ENCODE data around the gene P2RY12.

Gene P2RY12

DNA sequence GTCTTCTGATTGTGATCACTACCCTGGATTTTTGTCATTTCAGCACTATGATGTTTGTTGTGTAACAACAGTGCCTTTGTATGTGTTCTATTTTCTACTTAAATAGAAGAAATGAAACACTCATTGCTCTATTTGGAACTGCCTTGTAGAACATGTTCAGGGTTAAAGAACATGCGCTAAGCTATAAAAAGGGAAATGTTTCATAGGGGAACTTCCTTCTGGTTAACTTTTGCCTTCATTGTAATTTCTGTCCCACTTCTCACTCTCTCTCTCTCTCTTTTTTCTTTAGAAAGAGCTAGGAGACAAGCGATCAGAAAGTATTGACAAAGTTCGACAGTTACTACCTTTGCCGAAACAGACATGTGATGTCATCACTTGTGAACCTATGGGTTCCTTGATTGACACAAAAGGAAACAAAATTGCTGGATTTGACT, at the start of gene P2RY12:
Gene P2RY12, minus strand, starts transcription at position 13 of the 434 bp plus-strand sequence. CDS start 45,908 bp downstream, outside the sequence.
- no peak for DNase-seq (ENCODE audit: low read depth)

DNA sequence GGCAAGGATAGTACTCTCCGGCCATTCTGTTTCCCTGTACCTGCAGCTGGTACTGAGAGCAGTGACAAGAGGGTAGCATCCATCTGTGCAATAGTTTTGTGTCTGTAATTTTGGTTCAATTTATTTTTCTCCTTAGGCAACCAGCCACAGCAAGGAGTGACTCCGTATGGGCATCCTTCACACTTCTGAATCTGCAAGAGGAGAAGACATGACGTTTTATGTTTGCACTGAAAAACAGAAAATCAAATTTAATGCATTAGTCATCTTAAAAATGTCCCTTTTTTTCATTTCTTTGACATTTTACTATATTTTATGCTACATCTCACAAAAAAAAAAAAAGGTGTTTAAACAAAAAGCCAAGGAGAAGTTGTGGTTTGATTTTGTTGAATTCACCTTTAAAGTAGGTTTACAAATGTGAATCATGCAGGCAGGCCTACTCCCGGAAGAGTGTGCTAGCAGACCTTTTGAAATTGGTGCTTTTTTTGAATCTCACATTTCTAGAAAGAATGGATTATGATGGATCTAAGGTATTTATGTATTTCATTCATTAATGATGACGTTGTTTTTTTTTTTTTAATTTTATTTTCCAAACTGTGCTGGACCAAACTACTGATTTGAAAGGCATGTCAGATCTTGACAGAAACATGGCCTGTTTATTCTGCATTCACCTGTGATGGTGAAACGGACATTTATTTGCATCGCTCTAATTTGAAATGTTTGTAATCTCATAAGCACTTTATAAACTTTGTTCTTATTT, 48.2 kb upstream of the P2RY12 start:
- DNase-seq (ENCODE audit: low read depth): no peak

GRCh38 chr3:151431940-151432339, 47.4 kb upstream of the P2RY12 start:
- DNase-seq (ENCODE audit: low read depth): peak; percentile 77

DNA sequence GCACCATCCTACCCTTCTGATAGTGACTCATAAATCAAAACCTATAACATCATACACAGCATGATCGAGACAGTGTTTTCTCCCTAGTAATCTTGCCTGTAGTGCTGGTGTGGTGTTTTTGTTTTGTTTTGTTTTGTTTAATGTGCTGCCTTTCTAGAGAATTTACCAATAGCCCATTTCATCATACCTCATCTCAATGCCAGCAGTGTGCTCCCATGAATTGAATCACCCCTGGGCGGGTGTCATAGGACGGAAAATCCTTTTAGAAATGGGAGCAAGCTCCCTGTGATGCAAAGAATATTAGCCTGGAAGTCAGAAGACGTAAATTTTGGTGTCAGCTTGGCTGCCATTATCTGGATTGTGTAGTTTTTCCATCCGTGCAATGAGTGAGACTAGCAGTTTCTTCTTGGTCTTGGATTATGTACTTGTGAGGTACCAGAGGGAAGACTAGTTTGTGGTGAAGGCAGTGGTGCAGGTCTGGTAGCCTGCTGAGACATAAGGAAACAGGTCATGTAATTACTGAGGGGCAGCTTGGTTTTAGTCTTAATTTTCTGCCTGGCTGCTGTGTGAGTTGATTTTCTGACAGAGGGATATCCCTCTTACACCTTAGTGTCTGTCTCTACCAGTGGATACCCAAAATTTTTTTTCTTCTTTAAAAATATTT, 46.4 kb upstream of the P2RY12 start:
- DNase-seq (ENCODE audit: low read depth): no peak

DNA sequence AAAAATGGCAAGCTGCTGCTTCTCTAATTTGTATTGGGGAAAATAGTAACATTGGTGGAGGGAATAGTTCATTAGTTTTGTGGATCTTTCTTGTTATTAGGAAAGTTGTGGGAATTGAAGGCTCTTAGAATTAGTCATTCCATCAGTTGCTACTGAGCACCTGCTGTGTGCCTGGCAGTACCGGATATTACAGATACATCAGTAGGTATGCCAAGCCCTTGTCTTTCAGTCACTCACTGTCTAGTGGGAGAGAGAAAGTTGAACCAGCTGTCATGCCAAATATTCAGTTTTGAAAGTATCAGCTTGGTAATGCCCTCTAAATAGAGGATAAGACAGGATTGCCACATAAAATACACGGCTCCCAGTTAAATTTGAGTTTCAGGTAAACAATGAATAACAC, 43.8 kb upstream of the P2RY12 start:
- DNase-seq (ENCODE audit: low read depth): no peak

DNA sequence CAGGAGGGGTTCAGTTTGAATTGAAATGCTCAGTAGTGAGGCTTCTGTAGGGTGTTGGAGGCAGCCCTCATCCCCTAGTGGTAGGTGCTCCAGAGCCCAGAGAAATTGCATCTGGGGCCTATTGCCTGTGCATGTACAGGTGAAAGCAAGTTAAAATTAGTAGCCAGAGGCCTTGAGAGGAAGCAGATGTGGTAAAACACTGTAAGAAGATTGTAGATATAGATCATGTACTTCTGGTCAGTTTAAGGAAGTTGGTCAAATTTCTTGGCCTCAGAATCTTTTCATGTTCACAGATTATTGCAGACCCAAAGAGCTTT, 41.7 kb upstream of the P2RY12 start:
- DNase-seq (ENCODE audit: low read depth): peak; percentile 17

- no peak for DNase-seq (ENCODE audit: low read depth)
Observed at GRCh38 chr3:151425627-151426340, 41.2 kb upstream of the P2RY12 start.

- no peak for DNase-seq (ENCODE audit: low read depth)
Observed at GRCh38 chr3:151423091-151423490, 38.5 kb upstream of the P2RY12 start.

GRCh38 chr3:151421938-151422337, 37.4 kb upstream of the P2RY12 start:
- DNase-seq (ENCODE audit: low read depth): no peak

GRCh38 chr3:151419806-151420205, 35.3 kb upstream of the P2RY12 start:
- DNase-seq (ENCODE audit: low read depth): no peak

- no peak for DNase-seq (ENCODE audit: low read depth)
Observed at GRCh38 chr3:151415289-151415688, 30.7 kb upstream of the P2RY12 start.

DNA sequence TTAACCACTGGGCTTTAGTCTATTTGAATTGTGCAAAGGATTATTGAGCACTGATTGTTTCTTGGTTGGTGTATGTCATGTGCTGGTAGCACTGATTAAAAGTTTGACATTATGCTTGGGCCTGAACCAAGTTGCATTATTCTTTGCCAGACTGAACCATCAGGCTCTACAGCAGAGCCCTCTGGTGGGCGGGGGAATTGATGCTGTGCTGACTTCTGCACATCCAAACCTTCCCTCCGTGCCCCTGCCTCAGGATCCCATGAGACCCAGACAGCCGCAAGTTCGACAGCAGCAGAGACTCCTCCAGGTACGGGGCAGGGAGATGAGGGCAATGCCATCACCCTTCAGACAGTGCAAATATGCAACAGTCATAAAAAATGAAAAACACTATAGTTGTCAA, 28.4 kb upstream of the P2RY12 start:
- DNase-seq (ENCODE audit: low read depth): no peak

- no peak for DNase-seq (ENCODE audit: low read depth)
Observed at GRCh38 chr3:151410891-151411559, 26.5 kb upstream of the P2RY12 start.

DNA sequence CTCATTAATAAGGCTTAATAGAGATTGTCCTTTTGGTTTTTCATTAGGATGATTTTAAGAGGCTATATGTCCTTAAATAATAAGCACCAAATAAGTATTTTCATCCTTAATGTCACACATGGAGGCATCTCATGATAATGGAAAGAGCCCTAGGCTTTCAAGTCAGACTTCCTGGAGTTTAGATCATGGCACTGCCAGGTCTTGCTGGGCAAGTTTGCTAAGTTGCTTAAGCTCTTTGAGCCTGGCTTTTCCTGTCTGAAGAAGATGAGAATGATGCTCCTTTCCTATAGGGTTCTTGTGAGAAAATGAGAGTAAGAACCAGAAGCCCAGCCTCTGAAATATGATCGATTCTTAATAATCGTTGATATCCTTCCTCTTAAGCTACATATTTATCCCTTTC, 23.4 kb upstream of the P2RY12 start:
- no peak for DNase-seq (ENCODE audit: low read depth)

GRCh38 chr3:151404316-151404715, 19.8 kb upstream of the P2RY12 start:
- DNase-seq (ENCODE audit: low read depth): no peak

DNA sequence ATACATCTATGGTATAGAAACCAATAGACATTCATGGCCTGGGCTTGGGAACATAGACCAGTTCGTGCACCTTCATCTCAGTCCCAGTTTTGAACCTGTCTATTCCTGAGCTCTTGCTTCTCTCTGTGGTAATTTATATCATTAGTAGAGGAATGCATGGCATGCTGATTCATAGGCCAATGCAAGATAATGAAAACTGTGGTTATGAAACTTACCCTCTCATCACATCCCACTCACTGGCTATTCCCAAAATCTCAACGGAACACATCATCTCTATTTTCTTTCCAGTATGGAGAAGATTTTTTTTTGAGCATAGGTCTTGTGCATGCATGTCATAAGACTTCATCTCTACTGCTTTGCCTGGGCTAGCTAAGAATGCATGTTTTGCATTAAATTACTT, 18.7 kb upstream of the P2RY12 start:
- DNase-seq (ENCODE audit: low read depth): no peak

DNA sequence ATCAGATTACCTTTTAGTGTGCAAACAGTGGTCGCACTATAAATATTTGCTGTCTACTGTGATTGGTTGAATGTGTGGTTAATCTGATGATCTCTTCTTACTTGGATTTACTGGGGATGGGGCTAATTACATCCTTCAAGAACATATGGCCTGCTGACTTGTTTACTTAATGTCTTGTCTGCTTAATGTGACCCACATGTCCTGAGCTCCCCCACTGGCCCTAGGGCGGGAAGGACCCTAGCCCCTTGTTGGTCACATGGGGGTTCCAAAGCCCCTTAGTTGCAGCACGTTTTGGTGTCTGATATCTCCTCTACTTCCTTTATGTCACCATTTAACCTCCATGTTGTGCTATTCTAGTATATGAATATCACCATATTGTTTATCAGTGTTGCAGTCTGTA, 17.8 kb upstream of the P2RY12 start:
- DNase-seq (ENCODE audit: low read depth): no peak

DNA sequence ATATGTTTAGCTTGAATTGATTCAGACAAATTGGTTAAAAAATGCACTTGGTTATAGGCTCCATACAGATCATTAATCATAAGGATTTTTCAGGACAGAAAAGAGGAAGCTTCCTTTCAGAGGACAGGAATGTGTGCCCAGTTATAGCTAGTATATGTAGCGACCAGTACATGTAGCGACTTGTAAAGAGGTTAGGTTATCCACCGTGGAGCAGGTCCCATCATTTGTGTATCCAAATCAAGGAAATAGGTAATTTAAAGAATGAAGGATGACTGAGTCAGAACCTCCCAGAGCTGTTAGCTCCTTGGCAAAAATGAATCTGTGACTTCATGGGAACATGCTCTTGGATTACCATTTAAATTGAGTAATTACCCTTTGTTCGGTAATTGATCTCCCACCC, 15.8 kb upstream of the P2RY12 start:
- no peak for DNase-seq (ENCODE audit: low read depth)

DNA sequence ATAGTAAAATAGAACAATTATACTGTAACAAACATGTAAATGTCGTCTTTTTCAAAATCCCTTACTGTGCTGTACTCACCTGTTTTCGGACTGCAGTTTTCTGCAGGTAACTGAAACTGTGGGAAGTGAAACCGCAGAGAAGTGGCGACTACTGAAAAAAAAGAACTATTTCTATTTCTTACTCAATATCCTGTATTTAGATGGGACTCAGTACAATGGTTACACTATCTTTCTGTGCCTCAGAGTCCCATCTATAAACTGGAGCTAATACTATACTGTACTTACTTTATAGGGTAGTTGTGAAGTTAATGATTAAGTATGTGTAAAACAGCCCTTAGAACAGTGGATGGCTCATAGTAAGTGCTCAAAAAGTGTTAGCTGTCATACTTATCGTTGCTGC, 14.3 kb upstream of the P2RY12 start:
- no peak for DNase-seq (ENCODE audit: low read depth)

GRCh38 chr3:151395806-151396205, 11.3 kb upstream of the P2RY12 start:
- DNase-seq (ENCODE audit: low read depth): no peak

GRCh38 chr3:151394611-151395010, 10.1 kb upstream of the P2RY12 start:
- no peak for DNase-seq (ENCODE audit: low read depth)

DNA sequence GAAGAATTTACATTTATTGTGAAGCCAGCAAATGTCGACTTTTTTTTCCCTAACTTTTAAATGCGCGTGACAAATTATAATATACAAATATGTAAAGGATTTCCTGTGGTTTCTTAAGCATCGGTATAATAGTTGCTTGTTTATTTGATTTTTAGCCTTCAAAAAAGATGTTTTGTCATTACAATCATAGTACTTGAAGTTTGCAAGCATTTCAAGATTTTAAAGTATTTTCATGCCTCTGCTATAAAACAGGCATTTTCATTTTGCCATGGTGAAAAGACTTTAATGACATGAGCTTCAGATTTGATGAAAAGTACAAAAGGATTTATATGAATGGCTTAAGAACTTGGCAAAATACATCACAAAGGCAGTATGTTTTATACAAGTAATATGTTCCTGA, 9.4 kb upstream of the P2RY12 start:
- DNase-seq (ENCODE audit: low read depth): no peak

Measured in CMK (cell line).